ENCODE data around the gene TMBIM1. TPM values are rescaled to one million over a fixed set of nuclear protein-coding genes. Genes with fewer than 3 reads are reported as not detected.
A peak's percentile ranks its signal among the peaks of the same experiment; 100 is the strongest.

TMBIM1 gene
- total RNA-seq, 1 donor from 2014 or later: 656 TPM

DNA sequence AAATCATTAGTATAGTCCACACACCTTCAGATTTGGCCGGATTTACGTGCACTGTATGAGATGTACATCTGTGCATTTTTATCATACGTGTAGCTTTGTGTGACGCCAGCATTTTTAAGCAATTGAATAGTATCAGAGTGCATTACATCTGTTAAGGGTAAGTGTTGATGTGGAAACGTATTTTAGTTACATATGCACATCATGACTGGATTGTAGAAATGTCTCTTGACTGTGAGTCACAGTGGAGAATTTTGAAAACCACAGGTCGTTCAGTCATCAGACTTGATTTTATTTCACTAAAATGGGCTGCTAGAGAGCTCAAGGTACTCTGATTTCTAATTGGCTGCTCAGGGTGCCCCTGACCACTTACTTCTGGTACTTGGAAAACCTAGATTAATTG lies 36.9 kb downstream of the TMBIM1 start:
- peaks cover 23% of the 10 kb centered on the region for H3K36me3 ChIP-seq (ENCODE audit: control insufficient read depth, insufficient read depth, low read length)
- H3K4me3 ChIP-seq (ENCODE audit: low read depth, low read length): no peak overlapping the region
- peak; percentile 36 for DNase-seq (ENCODE audit: low read depth)
- H3K27me3 ChIP-seq (ENCODE audit: control insufficient read depth, insufficient read depth, low read length): no peaks in the 10 kb centered on the region
- no peak for FAIRE-seq
- TF ChIP-seq, protein P1, sequence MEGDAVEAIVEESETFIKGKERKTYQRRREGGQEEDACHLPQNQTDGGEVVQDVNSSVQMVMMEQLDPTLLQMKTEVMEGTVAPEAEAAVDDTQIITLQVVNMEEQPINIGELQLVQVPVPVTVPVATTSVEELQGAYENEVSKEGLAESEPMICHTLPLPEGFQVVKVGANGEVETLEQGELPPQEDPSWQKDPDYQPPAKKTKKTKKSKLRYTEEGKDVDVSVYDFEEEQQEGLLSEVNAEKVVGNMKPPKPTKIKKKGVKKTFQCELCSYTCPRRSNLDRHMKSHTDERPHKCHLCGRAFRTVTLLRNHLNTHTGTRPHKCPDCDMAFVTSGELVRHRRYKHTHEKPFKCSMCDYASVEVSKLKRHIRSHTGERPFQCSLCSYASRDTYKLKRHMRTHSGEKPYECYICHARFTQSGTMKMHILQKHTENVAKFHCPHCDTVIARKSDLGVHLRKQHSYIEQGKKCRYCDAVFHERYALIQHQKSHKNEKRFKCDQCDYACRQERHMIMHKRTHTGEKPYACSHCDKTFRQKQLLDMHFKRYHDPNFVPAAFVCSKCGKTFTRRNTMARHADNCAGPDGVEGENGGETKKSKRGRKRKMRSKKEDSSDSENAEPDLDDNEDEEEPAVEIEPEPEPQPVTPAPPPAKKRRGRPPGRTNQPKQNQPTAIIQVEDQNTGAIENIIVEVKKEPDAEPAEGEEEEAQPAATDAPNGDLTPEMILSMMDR (IDR thresholded peaks at IDR 0.05; ENCODE audit: insufficient read depth, low read length, severe bottlenecking): no peak

DNA sequence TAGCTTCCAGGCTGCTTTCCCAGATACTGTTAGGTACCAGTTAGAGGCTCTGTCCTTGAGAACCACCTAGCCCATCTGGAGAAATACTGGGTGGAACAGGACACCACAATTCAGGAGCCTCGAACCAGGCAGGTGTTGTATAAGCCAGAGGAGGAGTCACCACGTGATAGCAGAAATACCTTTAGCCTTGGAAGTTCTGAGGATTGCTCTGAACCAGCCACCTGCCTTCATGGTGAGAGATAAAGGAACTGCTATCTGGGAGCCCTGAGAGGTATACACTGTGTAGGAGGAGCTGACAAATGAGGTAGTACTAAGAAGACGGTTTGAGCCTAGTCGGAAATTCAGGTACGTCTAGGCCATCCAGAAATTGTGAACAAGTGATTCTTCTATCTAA lies 39.1 kb downstream of the TMBIM1 start:
- H3K27me3 ChIP-seq (ENCODE audit: control insufficient read depth, insufficient read depth, low read length): no peaks in the 10 kb centered on the region
- FAIRE-seq: peak; percentile 62
- no peak for DNase-seq (ENCODE audit: low read depth)
- H3K4me3 ChIP-seq (ENCODE audit: low read depth, low read length): no peak overlapping the region
- peaks cover 40% of the 10 kb centered on the region for H3K36me3 ChIP-seq (ENCODE audit: control insufficient read depth, insufficient read depth, low read length)
- TF ChIP-seq, protein P1 (IDR thresholded peaks at IDR 0.05; ENCODE audit: insufficient read depth, low read length, severe bottlenecking): no peak

DNA sequence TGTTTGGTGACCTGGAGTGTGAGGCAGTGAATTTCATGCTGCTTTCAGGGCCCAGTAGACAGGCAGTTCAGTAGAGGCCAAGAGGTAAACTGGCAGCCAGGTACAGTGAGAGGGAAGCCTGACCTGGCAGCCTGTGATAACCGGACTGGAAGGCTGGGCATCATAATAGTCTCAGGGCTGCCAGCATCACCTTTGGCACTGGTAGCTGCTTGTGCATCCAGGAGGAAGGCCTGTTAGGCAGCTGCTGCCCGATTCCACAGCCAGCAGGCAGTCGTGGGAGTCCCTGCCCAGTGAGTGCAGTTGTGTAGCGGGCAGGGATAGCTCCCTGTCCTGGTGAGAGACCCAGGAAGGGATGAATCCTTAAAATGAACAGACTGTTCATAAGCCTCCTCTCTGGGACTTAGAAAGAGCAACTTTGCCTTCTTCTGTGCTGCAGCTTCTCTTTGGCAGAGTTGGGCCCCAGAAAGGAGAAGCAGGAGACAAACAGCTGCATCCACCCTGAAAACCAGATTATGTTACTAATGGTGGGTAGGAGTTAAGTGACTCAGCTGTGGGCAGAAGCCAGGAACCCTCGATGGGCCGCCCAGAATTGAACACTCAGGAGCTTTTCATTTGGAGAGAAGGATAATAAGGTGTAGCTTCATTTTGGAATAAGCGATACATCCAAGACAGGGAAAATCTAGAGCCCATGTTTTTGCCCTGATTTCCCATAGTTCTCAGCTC lies 39.6 kb downstream of the TMBIM1 start:
- no peak overlapping the region for H3K4me3 ChIP-seq (ENCODE audit: low read depth, low read length)
- H3K36me3 ChIP-seq (ENCODE audit: control insufficient read depth, insufficient read depth, low read length): peaks cover 44% of the 10 kb centered on the region
- no peak for DNase-seq (ENCODE audit: low read depth)
- no peak for FAIRE-seq
- TF ChIP-seq, protein P1 (IDR thresholded peaks at IDR 0.05; ENCODE audit: insufficient read depth, low read length, severe bottlenecking): no peak
- no peaks in the 10 kb centered on the region for H3K27me3 ChIP-seq (ENCODE audit: control insufficient read depth, insufficient read depth, low read length)

DNA sequence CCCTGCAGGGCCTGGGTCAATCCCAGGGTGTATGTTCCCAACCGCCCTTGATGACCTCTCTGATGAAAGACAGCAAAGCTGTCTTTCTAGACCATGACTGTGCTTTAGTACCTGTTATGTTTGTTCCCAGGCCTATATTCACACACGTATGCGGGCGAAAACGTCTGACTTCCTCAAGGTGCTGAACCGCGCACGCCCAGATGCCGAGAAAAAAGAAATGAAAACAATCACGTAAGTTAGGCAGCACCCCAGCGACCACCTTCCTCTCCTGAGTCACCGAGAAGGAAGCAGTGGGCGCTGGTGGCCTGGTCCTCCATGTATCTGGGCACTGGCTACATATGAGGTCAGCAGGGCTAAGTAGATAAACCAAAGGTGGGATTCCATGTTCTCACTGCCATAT lies 42.6 kb downstream of the TMBIM1 start:
- H3K27me3 ChIP-seq (ENCODE audit: control insufficient read depth, insufficient read depth, low read length): no peaks in the 10 kb centered on the region
- peaks cover 53% of the 10 kb centered on the region for H3K36me3 ChIP-seq (ENCODE audit: control insufficient read depth, insufficient read depth, low read length)
- TF ChIP-seq, protein P1 (IDR thresholded peaks at IDR 0.05; ENCODE audit: insufficient read depth, low read length, severe bottlenecking): no peak
- no peak for FAIRE-seq
- no peak overlapping the region for H3K4me3 ChIP-seq (ENCODE audit: low read depth, low read length)
- DNase-seq (ENCODE audit: low read depth): no peak

DNA sequence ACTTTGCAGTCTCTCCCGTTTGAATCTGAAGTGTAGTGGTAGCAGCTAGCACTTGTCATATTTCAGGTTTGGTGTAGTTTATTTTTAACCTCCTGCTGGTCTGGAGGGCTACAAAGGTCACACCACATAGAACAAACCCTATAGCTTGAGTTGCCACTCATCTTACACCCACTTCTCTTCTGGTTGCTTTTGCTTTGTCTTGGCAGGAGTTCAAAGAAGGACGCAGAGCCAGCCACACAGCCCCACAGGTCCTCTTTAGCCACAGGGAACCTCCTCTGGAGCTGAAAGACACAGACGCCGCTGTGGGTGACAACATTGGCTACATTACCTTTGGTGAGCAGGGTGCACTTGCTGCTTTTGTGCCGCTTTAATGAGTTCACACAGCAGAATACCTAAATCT lies 47.1 kb downstream of the TMBIM1 start:
- no peak for FAIRE-seq

More for the DNA sequence above, 47.1 kb downstream of the TMBIM1 start:
- TF ChIP-seq, protein P1 (IDR thresholded peaks at IDR 0.05; ENCODE audit: insufficient read depth, low read length, severe bottlenecking): no peak
- DNase-seq (ENCODE audit: low read depth): no peak
- peaks cover 49% of the 10 kb centered on the region for H3K36me3 ChIP-seq (ENCODE audit: control insufficient read depth, insufficient read depth, low read length)
- no peaks in the 10 kb centered on the region for H3K27me3 ChIP-seq (ENCODE audit: control insufficient read depth, insufficient read depth, low read length)
- H3K4me3 ChIP-seq (ENCODE audit: low read depth, low read length): no peak overlapping the region
